Uterus (tissue), 4 donors: ENCODE measurements around the gene GFM1. TPM values are rescaled to one million over a fixed set of nuclear protein-coding genes. Genes with fewer than 3 reads are reported as not detected.

ENCODE experiments used
- DNase-seq, 2 donors: peaks; one replicate each; pipeline ENCODE4 v3.0.0-alpha.2; 2019 to 2020
- H3K27ac ChIP-seq, 2 donors: fragments of 200-600 bp; sonication (generic); 1 replicate in 1 of 2; 2 replicates in 1 of 2; pipeline ENCODE4 v1.5.1; 2016 to 2018
- H3K27me3 ChIP-seq, 2 donors: fragments of 200-600 bp; sonication (generic); one replicate each; pipeline ENCODE4 v1.5.1; 2018 to 2019; ENCODE audit warnings: control low read depth in 1 of 2
- H3K36me3 ChIP-seq, 2 donors: fragments of 200-600 bp; sonication (generic); one replicate each; pipeline ENCODE4 v1.5.1; 2019; ENCODE audit warnings: control low read depth in 1 of 2
- H3K4me1 ChIP-seq, 2 donors: fragments of 200-600 bp; sonication (generic); one replicate each; pipeline ENCODE4 v1.5.1; 2018 to 2019; ENCODE audit warnings: control low read depth in 1 of 2
- H3K4me3 ChIP-seq, 2 donors: fragments of 200-600 bp; sonication (generic); 1 replicate in 1 of 2; 2 replicates in 1 of 2; pipeline ENCODE4 v1.5.1; 2018 to 2019; ENCODE audit warnings: mild to moderate bottlenecking in 1 of 2
- H3K9me3 ChIP-seq, 2 donors: fragments of 200-600 bp; sonication (generic); one replicate each; pipeline ENCODE4 v1.5.1; 2019; ENCODE audit warnings: control low read depth in 1 of 2
- POLR2A ChIP-seq, 2 donors: fragments of 450-650 bp; IDR thresholded peaks; one replicate each; pipeline ENCODE4 v1.6.1; 2016; ENCODE audit warnings: antibody characterized with exemption in 2 of 2, mild to moderate bottlenecking in 1 of 2, moderate library complexity in 1 of 2
- intact Hi-C: fragments of 100-400 bp; cut with DNase I; formaldehyde crosslinking; loops from one replicate; pipeline ENCODE4 v1.15.1; 2023; ENCODE audit warnings: low total_unique reads
- total RNA-seq, 4 donors: library from RNA; depleted of rRNA in 3 of 4; stranded (reverse); fragments of >200 nt in 3 of 4; gene quantifications; one replicate each; pipeline versions ENCODE4 v1.1.0 to v1.2.4, GENCODE V29; 2014 to 2023
- TF ChIP-seq, protein P1 (sequence below), 4 experiments: fragments of 200-600 bp in 2 of 4; fragments of 450-650 bp in 2 of 4; sonication (generic) in 2 of 4; IDR thresholded peaks; one replicate each; pipeline ENCODE4 v1.5.1; 2016 to 2019; ENCODE audit warnings: antibody characterized with exemption in 4 of 4, mild to moderate bottlenecking in 2 of 4, moderate library complexity in 1 of 4
- donor health status: DM: yes; HTN: yes; CAD: no.

The GFM1 gene
- total RNA-seq, 4 donors from 2014 or later, result 32.6 to 81.4 (median 50.9) TPM

DNA sequence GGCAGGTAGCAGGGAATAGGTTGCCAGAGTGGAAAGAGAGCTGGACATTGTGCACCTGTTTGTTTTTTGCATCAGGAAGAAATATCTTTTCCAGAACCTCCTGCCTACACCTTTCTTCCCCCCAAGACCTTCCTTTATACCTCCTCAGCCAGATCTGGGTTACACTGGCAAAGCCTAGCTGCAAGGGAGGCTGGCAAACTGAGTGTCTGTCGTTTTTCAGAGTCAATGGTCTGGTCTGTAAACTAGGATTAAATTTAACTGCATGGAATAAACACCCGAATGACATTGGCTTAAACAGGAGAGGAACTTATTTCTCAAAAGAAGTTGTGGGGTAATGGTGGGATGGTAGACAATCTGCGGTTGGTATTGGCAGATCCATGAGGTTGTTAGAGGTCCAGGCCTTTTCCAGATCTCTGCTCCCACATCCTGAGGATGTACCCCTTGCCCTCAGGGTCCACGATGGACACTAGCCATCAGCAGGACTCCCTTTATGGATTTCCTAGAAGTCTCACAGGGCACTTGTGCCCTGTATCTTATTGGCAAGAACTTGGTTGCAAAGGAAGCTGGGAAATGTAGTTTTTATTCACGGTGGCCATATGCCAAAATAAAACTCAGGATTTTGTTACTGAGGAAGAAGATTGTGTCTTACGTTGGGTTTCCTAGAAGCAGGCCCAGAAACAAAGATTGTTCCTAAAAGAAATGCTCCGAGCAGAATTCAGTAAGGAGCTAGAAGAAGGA is 91.1 kb downstream of the GFM1 start:
- no peaks in the 10 kb centered on the region for H3K36me3 ChIP-seq
- no peak overlapping the region for H3K4me3 ChIP-seq
- DNase-seq, result no peak
- H3K9me3 ChIP-seq, result peaks cover 0 to 3% of the 10 kb centered on the region in 2 donors
- H3K4me1 ChIP-seq, result peaks cover 0 to 7% of the 10 kb centered on the region in 2 donors
- H3K27ac ChIP-seq, result no peak overlapping the region
- no peak for TF ChIP-seq POLR2A (IDR thresholded peaks at IDR 0.05)
- intact Hi-C loops, result no loop called here
- no peaks in the 10 kb centered on the region for H3K27me3 ChIP-seq

DNA sequence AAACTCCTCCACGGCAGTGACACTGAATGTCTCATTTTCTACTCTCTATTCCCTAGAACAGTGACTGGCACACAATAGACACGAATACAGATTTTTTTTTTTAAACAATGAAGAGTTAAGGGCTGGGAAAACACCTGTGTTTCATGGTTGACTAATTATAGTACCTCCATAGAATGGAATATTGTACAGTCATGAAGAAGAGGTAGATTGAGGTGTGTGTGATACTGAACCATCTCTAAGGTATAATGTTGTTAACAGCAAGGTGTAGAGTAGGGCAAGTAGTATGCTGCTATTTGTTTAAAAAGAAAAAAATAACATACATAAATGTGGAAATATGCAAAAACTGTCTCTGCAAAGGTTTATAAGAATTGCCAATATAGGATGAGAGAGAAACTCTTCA is 93.1 kb downstream of the GFM1 start:
- no peaks in the 10 kb centered on the region for H3K27me3 ChIP-seq
- DNase-seq, result no peak
- no peak for TF ChIP-seq POLR2A (IDR thresholded peaks at IDR 0.05)
- TF ChIP-seq, protein P1, sequence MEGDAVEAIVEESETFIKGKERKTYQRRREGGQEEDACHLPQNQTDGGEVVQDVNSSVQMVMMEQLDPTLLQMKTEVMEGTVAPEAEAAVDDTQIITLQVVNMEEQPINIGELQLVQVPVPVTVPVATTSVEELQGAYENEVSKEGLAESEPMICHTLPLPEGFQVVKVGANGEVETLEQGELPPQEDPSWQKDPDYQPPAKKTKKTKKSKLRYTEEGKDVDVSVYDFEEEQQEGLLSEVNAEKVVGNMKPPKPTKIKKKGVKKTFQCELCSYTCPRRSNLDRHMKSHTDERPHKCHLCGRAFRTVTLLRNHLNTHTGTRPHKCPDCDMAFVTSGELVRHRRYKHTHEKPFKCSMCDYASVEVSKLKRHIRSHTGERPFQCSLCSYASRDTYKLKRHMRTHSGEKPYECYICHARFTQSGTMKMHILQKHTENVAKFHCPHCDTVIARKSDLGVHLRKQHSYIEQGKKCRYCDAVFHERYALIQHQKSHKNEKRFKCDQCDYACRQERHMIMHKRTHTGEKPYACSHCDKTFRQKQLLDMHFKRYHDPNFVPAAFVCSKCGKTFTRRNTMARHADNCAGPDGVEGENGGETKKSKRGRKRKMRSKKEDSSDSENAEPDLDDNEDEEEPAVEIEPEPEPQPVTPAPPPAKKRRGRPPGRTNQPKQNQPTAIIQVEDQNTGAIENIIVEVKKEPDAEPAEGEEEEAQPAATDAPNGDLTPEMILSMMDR (IDR thresholded peaks at IDR 0.05), result no peak
- H3K36me3 ChIP-seq, result no peaks in the 10 kb centered on the region
- H3K4me3 ChIP-seq, result no peak overlapping the region
- intact Hi-C loops, result no loop called here
- H3K9me3 ChIP-seq, result peaks cover 0 to 3% of the 10 kb centered on the region in 2 donors
- H3K4me1 ChIP-seq, result no peaks in the 10 kb centered on the region
- no peak overlapping the region for H3K27ac ChIP-seq

DNA sequence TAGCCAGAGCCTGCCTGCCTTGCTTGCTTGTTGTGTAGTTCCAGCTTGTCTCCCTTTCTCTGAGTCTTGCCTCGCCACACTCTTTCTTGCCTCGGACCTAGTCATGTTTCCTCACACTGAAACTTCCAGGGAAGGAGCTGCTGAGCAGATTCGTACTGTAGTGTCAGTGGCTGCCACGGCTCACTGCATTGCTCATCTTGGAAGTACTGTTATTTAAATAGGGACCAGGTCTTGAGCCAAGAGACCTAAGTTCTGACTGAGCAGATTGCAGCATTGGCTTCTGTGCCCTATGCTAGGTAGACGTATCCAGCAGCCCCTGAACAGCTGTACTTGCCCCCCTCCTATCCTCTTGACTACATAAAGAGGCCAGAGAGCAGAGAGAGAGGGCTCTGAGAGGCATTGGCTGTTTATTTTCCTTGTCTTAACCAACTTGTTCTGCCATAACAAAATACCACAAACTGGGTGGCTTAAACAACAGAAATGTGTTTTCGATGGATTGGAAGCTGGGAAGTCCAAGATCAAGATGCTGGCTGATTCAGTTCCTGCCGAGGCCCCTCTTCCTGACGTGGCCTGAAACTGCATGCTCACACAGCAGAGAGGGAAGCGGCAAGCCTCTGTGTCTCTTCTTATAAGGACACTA is 93.8 kb downstream of the GFM1 start:
- no peaks in the 10 kb centered on the region for H3K36me3 ChIP-seq
- H3K27ac ChIP-seq, result no peak overlapping the region
- H3K9me3 ChIP-seq, result peaks cover 0 to 3% of the 10 kb centered on the region in 2 donors
- H3K27me3 ChIP-seq, result no peaks in the 10 kb centered on the region
- no peak overlapping the region for H3K4me3 ChIP-seq
- DNase-seq, result no peak
- no peaks in the 10 kb centered on the region for H3K4me1 ChIP-seq
- no peak for TF ChIP-seq POLR2A (IDR thresholded peaks at IDR 0.05)
- TF ChIP-seq, protein P1 (IDR thresholded peaks at IDR 0.05), result no peak
- intact Hi-C loops, result no loop called here

DNA sequence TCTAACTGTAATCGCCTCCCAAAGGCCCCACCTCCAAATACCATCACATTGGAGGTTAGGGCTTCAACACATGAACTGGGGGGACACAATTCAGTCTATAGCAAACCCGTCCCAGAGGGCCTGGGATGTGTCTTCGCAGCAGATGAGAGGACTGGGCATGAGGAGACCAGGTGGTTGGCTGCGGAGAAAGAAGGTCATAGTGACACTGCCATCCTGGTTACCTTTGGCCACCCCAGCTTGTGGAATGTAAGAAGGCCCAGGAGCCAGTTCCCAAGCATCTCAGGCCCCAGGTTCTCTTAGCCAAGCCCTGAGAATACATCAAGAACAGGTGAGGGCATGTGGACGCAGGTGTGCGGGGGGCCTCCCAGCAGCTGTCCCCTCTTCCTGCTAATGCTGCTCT is 94.3 kb downstream of the GFM1 start:
- intact Hi-C loops, result no loop called here
- no peak overlapping the region for H3K27ac ChIP-seq
- no peaks in the 10 kb centered on the region for H3K4me1 ChIP-seq
- no peaks in the 10 kb centered on the region for H3K27me3 ChIP-seq
- H3K4me3 ChIP-seq, result no peak overlapping the region
- H3K36me3 ChIP-seq, result no peaks in the 10 kb centered on the region
- peaks cover 0 to 3% of the 10 kb centered on the region in 2 donors for H3K9me3 ChIP-seq
- TF ChIP-seq, protein P1 (IDR thresholded peaks at IDR 0.05), result no peak
- TF ChIP-seq POLR2A (IDR thresholded peaks at IDR 0.05), result no peak
- DNase-seq, result no peak

DNA sequence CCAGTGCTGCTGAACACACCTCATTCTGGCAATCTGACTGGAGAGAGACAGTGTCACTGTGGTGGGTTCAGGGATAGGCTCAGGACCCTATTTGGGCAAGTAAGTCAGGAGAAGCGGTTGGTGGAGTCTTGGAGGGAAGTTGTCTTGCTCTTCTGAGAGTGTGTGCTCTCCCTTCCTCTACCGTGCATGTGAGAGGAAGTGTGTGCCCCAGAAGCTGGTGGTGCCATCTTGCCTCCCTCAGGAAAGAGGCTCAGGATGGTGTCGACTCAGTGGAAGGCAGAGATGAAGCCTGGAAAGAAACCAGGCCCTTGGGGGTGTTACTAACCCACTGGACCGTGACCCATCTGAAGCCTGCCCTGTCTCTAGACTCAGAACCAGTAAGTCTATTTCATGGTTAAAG is 94.8 kb downstream of the GFM1 start:
- no peaks in the 10 kb centered on the region for H3K4me1 ChIP-seq
- H3K9me3 ChIP-seq, result peaks cover 0 to 3% of the 10 kb centered on the region in 2 donors
- H3K4me3 ChIP-seq, result no peak overlapping the region
- intact Hi-C loops, result no loop called here
- TF ChIP-seq, protein P1 (IDR thresholded peaks at IDR 0.05), result no peak
- TF ChIP-seq POLR2A (IDR thresholded peaks at IDR 0.05), result no peak
- no peak overlapping the region for H3K27ac ChIP-seq
- no peaks in the 10 kb centered on the region for H3K27me3 ChIP-seq
- no peak for DNase-seq
- no peaks in the 10 kb centered on the region for H3K36me3 ChIP-seq
